Limb (tissue), 2 donors: ENCODE results near the gene KCNAB2.

Experiments
- DNase-seq, 2 donors: peaks; one replicate each; pipeline ENCODE4 v3.0.0-alpha.2; 2016; ENCODE audit errors: extremely low spot score in 2 of 2

The KCNAB2 gene

DNA sequence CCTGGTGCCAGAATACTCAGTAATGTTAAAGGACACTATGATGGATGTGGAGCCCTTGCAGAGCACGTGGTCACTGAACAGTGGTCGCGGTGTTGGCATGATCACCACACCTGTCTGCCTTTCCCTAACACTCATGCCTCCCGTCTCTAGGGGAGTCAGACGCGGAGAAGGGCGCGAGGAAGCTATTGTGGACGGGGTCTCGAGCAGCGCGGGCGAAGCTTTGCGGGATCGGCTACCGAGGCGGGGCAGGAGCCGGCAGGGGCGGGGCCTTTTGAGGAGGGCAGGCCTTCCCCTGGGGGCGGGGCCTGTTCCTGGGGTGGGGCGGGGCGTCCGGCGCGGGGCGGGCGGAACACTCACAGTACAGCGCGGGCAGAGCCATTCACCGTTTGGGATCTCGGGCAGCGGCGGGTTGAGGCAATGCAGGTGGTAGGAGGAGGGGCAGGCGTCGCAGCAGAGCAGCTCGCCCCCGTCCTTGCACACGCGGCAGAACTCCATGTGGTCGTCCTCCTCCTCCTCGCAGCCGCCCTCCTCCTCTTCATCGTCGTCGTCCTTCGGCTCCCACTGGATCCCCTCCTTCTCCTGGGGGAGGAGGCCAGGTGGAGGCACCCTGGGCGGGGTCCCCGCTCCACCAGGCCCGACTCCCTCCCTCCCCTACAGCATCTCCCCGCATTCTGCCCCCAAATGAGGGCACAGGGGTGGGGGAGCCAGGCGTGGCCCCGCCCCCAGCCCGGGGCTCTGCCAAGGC is 103.0 kb downstream of the KCNAB2 start:
- DNase-seq, result peak in 1 of 2 donors; percentile 78

DNA sequence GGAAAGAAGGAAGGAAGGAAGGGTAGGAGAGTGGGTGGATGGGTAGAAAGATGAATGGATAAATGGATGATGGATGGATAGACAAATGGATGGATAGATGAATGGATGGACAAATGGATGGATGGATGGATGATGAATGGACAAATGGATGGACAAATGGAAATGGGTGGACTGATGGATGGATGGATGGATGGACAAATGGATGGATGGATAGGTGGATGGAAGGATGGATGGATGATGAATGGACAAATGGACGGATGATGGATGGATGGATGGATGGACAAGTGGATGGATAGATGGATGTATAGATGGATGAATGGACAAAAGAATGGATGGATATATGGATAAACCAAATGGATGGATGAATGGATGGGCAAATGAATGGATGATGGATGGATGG is 103.9 kb downstream of the KCNAB2 start:
- DNase-seq, result no peak

DNA sequence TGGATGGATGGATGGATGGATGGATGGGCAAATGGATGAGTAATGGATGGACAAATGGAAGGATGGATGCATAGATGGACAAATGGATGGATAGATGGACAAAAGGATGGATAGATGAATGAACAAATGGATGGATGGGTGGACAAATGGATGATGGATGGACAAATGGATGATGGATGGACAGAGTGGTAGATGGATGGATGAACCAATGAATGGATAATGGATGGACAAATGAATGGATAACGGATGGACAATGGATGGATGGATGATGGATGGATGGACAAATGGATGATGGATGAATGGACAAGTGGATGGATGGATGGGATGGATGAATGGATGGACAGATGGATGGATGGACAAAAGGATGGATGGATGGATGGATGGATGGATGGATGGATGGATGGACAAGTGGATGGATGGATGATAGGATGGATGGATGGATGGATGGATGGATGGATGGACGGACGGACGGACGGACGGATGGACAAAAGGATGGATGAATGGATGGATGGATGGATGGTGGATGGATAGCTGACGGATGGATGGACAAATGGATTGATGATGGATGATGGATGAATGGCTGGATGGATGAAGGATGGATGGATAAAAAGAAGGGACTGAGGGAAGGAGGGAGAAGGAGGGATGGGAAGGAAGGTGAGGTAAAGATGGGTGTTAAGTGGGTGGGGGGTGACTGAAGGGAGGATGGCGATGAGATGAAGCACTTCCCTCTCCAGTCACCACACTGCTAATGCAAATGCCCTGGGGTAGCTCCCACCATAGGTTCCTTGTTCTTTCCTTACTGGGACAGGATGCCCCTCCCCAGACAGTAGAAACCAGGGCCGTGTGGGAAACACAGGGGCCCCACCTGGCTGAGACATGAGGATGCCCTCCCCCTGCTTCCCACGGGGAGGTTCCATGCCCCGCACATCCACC is 104.6 kb downstream of the KCNAB2 start:
- no peak for DNase-seq
